ENCODE data around the gene EPB41.
A peak's percentile ranks its signal among the peaks of the same experiment; 100 is the strongest.

Gene EPB41

DNA sequence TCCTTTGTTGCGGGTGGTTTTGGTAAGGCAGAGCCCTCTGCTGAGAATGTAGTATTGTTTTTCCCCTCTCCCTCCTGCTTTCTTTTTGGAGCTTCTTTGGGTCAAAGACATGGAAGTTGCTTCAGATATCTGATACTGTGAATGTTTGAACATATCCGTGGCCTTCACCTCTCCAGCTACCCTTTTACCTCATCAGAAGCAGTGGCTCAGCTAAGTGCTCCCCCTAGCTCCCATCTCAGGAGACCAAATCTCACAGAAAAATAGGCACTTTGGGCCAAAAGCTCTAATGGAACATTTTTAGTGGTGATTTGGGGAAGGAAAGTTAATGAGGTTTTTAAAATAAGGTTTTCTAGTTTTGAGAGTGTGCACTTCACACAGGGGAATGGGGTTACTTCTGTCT, 203.0 kb downstream of the EPB41 start:
- H3K27me3 ChIP-seq (ENCODE audit: control insufficient read depth, insufficient read depth, low read length, poor library complexity, severe bottlenecking): peaks cover 19% of the 10 kb centered on the region
- peaks cover 6% of the 10 kb centered on the region for H3K4me1 ChIP-seq (ENCODE audit: control insufficient read depth, insufficient read depth, low read length)
- WGBS, 2 experiments: 79 to 91% methylated on average over 2 of the region's 2 CpGs
- peaks cover 8% of the 10 kb centered on the region for H3K36me3 ChIP-seq (ENCODE audit: control insufficient read depth, insufficient read depth, low read length)
- no peak overlapping the region for H3K4me3 ChIP-seq (ENCODE audit: insufficient read depth, low read depth, low read length)
- no peaks in the 10 kb centered on the region for H3K9me3 ChIP-seq (ENCODE audit: control insufficient read depth, low read length)
- no peak overlapping the region for H3K27ac ChIP-seq (ENCODE audit: insufficient read depth, low read depth, low read length, poor library complexity, severe bottlenecking)

DNA sequence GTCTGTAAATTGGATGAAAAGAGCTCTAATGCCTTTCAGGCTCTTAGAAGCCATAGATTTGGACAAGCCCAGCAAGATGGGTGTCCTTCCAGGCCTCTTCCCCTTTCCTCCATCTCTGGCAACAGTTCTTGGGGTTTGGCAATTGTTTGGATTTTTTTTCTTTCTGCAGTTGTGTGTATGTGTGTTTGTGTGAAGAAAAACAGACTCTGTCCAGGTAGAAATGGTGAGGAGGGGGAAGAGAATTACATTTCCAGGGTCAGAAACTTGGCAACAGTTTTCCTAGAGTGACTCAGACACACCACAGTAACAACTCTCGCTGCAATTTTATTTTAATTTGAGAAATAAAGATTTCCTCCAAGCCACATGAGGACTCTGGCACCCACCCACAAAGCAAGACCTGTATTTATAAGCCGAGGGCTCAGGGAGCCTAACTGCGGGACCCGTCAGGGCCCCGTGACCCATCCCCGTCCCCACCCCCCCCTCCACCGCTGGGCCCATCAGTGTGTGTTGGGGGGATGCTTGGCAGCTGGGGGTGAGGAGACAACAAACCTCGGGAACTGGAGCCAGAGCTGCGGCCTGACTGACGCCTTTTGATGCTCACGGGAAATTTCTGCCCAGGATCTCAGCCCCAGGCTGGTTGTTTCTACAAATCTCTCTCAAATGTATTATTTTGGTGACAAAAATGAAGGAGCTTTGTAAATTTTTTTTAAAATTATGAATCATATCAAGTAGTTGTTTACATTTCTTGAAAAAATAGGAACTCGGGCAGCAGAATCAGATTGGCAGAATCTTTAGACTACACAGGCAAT, 205.0 kb downstream of the EPB41 start:
- Histone ChIP-seq H3K36me3 (ENCODE audit: control insufficient read depth, insufficient read depth, low read length) (peaks cover 4% of the 10 kb centered on the region), H3K9me3 (ENCODE audit: control insufficient read depth, low read length) (no peaks in the 10 kb centered on the region), H3K4me1 (ENCODE audit: control insufficient read depth, insufficient read depth, low read length) (peaks cover 14% of the 10 kb centered on the region), H3K27ac (ENCODE audit: insufficient read depth, low read depth, low read length, poor library complexity, severe bottlenecking) (no peak overlapping the region), H3K27me3 (ENCODE audit: control insufficient read depth, insufficient read depth, low read length, poor library complexity, severe bottlenecking) (peaks cover 39% of the 10 kb centered on the region), H3K4me3 (ENCODE audit: insufficient read depth, low read depth, low read length) (no peak overlapping the region)
- 93 to 96% methylated on average over 12 of the region's 12 CpGs for WGBS, 2 experiments

DNA sequence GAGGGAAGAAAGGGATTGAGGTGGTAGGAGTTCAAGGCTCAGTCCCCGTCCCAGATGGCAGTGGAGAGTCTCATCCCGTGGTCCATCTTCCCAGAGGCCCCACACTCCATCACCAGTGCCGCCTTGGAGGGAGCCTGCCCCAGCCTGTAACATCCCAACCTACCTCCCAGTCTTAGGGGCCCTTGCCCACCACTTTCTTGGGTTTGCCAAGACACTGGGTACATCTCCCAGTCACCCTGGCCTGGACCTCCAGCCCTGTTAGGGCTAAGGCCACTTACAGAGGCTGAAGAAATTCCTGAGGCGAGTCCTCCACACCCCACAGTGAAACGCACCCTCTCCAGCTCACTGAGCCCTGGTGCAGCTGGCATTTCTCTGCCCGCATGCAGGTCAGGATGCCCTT, 206.0 kb downstream of the EPB41 start:
- H3K4me1 ChIP-seq (ENCODE audit: control insufficient read depth, insufficient read depth, low read length): peaks cover 14% of the 10 kb centered on the region
- H3K4me3 ChIP-seq (ENCODE audit: insufficient read depth, low read depth, low read length): no peak overlapping the region
- 89 to 94% methylated on average over 6 of the region's 6 CpGs for WGBS, 2 experiments
- H3K36me3 ChIP-seq (ENCODE audit: control insufficient read depth, insufficient read depth, low read length): peaks cover 4% of the 10 kb centered on the region
- no peaks in the 10 kb centered on the region for H3K9me3 ChIP-seq (ENCODE audit: control insufficient read depth, low read length)
- H3K27me3 ChIP-seq (ENCODE audit: control insufficient read depth, insufficient read depth, low read length, poor library complexity, severe bottlenecking): peaks cover 49% of the 10 kb centered on the region
- no peak overlapping the region for H3K27ac ChIP-seq (ENCODE audit: insufficient read depth, low read depth, low read length, poor library complexity, severe bottlenecking)

DNA sequence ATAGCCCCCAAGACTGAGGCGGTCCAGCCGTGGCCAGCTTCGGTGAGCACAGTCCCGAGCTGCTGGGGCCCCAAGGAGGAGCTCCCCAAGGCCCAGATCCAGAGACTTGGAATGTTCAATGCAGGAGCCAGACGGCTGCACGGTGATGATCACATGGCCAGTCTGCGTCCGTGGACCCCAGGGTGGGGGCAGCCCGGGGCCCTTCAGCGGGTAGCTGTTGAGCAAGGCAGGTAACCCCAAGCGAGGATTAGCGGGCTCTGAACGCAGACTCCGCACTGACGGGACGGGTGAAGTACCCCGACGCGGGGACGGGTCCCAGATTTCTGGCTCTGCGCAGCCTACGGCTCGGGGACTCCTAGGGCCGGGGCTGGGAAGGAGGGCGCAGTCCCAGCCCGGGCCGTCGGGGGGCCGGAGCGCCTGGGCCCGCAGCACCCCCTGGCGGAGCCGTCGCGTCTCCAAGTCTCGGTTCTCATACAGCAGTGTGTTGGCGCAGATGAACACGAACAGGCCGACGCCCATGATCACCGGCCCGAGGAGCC, 206.6 kb downstream of the EPB41 start:
- Histone ChIP-seq H3K4me3 (ENCODE audit: insufficient read depth, low read depth, low read length) (no peak overlapping the region), H3K9me3 (ENCODE audit: control insufficient read depth, low read length) (no peaks in the 10 kb centered on the region), H3K4me1 (ENCODE audit: control insufficient read depth, insufficient read depth, low read length) (peaks cover 14% of the 10 kb centered on the region), H3K27me3 (ENCODE audit: control insufficient read depth, insufficient read depth, low read length, poor library complexity, severe bottlenecking) (peaks cover 56% of the 10 kb centered on the region), H3K27ac (ENCODE audit: insufficient read depth, low read depth, low read length, poor library complexity, severe bottlenecking) (no peak overlapping the region), H3K36me3 (ENCODE audit: control insufficient read depth, insufficient read depth, low read length) (peaks cover 4% of the 10 kb centered on the region)
- 50 to 51% methylated on average over 42 of the region's 42 CpGs for WGBS, 2 experiments

DNA sequence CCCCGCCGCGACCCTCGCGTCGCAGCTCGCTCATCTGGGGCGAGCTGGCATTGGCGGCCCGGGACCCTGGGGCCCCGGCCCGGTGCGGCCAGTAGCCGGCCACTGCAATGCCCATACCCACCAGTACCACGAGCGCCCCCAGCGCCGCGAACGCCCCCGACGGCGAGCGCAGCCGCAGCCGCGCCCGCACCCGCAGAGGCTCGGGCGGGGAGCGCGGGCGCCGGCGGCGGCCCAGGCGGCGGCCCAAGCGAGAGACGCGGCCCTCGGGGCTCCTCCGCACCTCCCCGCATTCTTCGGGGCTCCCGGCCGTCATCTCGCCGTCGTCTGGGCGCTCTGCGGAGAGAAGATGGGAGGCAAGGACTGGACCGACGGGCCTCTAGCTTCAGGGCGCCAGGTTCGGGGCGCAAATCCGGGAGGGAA, 207.2 kb downstream of the EPB41 start:
- peaks cover 14% of the 10 kb centered on the region for H3K4me1 ChIP-seq (ENCODE audit: control insufficient read depth, insufficient read depth, low read length)
- H3K27ac ChIP-seq (ENCODE audit: insufficient read depth, low read depth, low read length, poor library complexity, severe bottlenecking): no peak overlapping the region
- peaks cover 4% of the 10 kb centered on the region for H3K36me3 ChIP-seq (ENCODE audit: control insufficient read depth, insufficient read depth, low read length)
- WGBS, 2 experiments: 2 to 3% methylated on average over 59 of the region's 59 CpGs
- H3K27me3 ChIP-seq (ENCODE audit: control insufficient read depth, insufficient read depth, low read length, poor library complexity, severe bottlenecking): peaks cover 58% of the 10 kb centered on the region
- H3K4me3 ChIP-seq (ENCODE audit: insufficient read depth, low read depth, low read length): peak overlapping the region; percentile 32
- H3K9me3 ChIP-seq (ENCODE audit: control insufficient read depth, low read length): no peaks in the 10 kb centered on the region

DNA sequence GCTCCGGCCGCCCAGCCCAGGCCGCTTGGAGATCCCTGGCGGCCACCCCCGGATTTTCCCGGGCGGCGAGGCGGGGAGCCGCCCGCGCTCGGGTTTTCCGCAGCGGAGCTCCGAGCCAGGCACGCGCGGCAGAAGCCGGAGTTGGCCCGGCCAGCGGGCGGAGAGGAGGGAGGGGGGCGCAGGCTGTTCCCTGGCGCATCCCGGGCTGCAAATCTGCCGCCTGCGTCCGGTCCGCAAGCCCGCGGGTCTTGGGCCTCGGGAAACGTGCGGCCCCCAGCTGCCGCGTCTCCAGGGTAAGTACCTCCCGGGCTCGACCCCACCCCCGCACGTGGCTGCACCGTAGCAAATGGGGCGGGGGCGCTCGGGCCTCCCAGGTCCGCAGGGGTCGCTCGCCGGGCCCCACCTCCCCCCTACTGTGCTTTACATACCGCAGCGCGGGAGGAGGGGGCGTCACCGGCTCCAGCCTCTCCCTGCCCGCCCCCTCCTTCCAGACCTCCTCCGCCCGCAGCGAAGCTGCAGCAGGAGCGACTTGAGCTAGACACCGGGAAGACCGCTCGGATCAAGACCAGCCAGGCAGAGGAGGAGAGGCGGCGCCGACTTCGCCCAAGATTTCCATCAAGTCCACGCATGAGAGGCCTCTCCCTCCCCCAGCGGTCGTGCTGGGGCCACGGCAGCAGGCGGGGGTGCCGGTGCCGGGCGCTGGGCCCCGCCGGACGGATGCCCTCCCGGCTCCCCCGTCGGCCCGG, 207.7 kb downstream of the EPB41 start:
- Histone ChIP-seq H3K9me3 (ENCODE audit: control insufficient read depth, low read length) (no peaks in the 10 kb centered on the region), H3K4me3 (ENCODE audit: insufficient read depth, low read depth, low read length) (peak overlapping the region; percentile 32), H3K36me3 (ENCODE audit: control insufficient read depth, insufficient read depth, low read length) (peaks cover 1% of the 10 kb centered on the region), H3K4me1 (ENCODE audit: control insufficient read depth, insufficient read depth, low read length) (peaks cover 14% of the 10 kb centered on the region), H3K27ac (ENCODE audit: insufficient read depth, low read depth, low read length, poor library complexity, severe bottlenecking) (no peak overlapping the region), H3K27me3 (ENCODE audit: control insufficient read depth, insufficient read depth, low read length, poor library complexity, severe bottlenecking) (peaks cover 58% of the 10 kb centered on the region)
- 1% methylated on average over 81 of the region's 81 CpGs for WGBS, 2 experiments

DNA sequence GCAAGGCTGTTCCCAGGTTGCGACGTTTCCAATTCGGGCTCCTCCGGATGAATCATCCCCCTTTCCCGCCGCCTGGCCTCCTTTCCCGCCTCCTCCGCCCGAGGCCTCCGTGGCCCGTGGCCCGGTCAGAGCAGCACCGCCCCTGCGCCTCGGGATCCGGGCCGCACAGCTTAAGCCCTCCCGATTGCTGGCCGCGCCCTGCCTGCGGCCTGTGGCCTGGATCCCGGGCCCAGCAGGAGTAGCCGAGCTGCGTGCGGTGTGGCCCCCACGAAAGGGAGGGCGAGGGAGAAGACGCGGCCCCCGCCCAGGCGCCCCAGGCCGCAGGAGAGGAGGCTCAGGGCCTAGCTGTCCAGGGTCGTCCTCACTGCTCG, 208.3 kb downstream of the EPB41 start:
- H3K4me1 ChIP-seq (ENCODE audit: control insufficient read depth, insufficient read depth, low read length): peaks cover 14% of the 10 kb centered on the region
- no peaks in the 10 kb centered on the region for H3K36me3 ChIP-seq (ENCODE audit: control insufficient read depth, insufficient read depth, low read length)
- 2% methylated on average over 34 of the region's 34 CpGs for WGBS, 2 experiments
- peak overlapping the region; percentile 32 for H3K4me3 ChIP-seq (ENCODE audit: insufficient read depth, low read depth, low read length)
- no peaks in the 10 kb centered on the region for H3K9me3 ChIP-seq (ENCODE audit: control insufficient read depth, low read length)
- peaks cover 58% of the 10 kb centered on the region for H3K27me3 ChIP-seq (ENCODE audit: control insufficient read depth, insufficient read depth, low read length, poor library complexity, severe bottlenecking)
- no peak overlapping the region for H3K27ac ChIP-seq (ENCODE audit: insufficient read depth, low read depth, low read length, poor library complexity, severe bottlenecking)

DNA sequence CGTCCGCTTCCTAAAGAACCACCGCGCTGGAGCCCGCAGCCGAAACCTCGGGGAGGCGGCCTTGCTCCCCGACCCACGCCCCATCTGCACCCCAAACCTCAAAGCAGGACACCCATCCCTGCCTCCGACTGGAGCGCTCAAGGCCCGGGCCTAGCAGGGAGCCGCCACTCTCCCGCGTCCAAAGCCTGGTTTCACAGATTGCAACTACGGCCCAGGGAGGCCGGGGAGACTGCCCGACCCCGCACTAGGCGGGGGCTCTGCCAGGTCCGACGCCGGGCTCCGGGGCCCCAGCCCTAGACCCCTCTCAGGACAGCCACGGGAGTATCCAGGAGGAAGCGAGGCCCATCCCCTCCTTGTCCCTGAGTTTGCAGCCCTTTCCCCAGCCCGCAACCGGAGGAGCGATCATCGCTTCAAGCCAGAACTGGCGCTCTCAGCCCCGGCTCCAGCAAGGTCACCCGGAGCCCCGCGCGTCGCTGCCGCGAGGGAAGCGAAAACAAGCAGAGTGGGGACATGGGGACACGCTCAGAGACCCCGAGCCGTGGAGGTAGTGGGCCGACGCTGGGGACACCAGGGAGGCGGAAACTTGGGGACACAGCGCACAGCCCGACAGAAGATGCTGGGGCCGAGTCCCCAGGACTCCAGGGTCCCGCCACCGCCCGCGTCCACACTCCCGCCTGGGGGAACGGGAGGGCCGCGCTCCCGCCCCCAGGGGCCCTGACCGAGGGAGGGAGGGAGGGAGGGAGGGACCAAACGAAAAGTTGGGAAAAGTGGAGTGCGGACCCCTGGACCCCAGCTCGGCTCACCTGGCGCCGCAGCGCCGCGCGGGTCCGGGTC, 208.9 kb downstream of the EPB41 start:
- Histone ChIP-seq H3K27ac (ENCODE audit: insufficient read depth, low read depth, low read length, poor library complexity, severe bottlenecking) (no peak overlapping the region), H3K27me3 (ENCODE audit: control insufficient read depth, insufficient read depth, low read length, poor library complexity, severe bottlenecking) (peaks cover 58% of the 10 kb centered on the region), H3K4me3 (ENCODE audit: insufficient read depth, low read depth, low read length) (peak overlapping the region; percentile 32), H3K4me1 (ENCODE audit: control insufficient read depth, insufficient read depth, low read length) (peaks cover 14% of the 10 kb centered on the region), H3K9me3 (ENCODE audit: control insufficient read depth, low read length) (no peaks in the 10 kb centered on the region), H3K36me3 (ENCODE audit: control insufficient read depth, insufficient read depth, low read length) (no peaks in the 10 kb centered on the region)
- WGBS, 2 experiments: 3% methylated on average over 70 of the region's 70 CpGs

DNA sequence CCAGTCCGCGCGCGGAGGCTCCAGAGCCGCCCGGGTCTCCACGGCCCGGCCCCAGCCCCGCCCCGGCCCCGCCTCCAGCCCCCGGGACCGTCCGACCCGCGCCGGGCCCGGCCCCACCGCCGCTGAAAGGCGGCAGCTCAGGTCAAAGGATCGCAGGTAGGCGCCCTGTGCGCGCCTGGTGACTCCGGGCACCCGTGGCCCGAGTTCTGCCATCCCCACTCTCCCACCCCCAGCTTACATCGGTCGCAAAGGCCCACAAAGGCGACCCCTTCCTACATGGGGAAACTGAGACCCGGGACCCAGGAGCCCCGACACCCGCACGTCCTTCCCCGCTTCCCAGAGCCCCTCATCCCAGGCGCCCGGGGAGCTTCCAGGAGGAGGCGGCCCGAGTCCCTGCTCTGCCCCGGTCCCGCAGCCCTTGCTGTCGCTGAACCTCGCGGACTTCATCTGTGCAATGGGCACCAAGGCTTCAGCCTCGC, 209.6 kb downstream of the EPB41 start, which contains the start of gene TMEM200B:
Gene TMEM200B (minus strand): TSS at position 17 of the 479 bp plus-strand sequence. CDS start 2,075 bp downstream, outside the sequence.
- peaks cover 14% of the 10 kb centered on the region for H3K4me1 ChIP-seq (ENCODE audit: control insufficient read depth, insufficient read depth, low read length)
- no peak within 1 kb of the TSS for H3K27ac ChIP-seq (ENCODE audit: insufficient read depth, low read depth, low read length, poor library complexity, severe bottlenecking)
- peaks cover 58% of the 10 kb centered on the region for H3K27me3 ChIP-seq (ENCODE audit: control insufficient read depth, insufficient read depth, low read length, poor library complexity, severe bottlenecking)
- peak within 1 kb of the TSS; percentile 46 for H3K4me3 ChIP-seq (ENCODE audit: insufficient read depth, low read depth, low read length)
- WGBS, 2 experiments: 1% methylated on average over 46 of the region's 46 CpGs
- H3K9me3 ChIP-seq (ENCODE audit: control insufficient read depth, low read length): no peaks in the 10 kb centered on the region
- H3K36me3 ChIP-seq (ENCODE audit: control insufficient read depth, insufficient read depth, low read length): no peaks in the 10 kb centered on the region

All from ectodermal cell (in vitro differentiated cells).